OCI-M2 (cell line): ENCODE results near the gene MAP1LC3C.

Experiments used
- DNase-seq: peaks from one replicate; lab custom pipeline; 2025; ENCODE audit not compliant: unreplicated experiment; lab: John Stamatoyannopoulos, UW

The MAP1LC3C gene

GRCh38 chr1:241999026-241999425 is at the start of gene MAP1LC3C:
Gene MAP1LC3C (minus strand): TSS chr1:241999098. CDS start chr1:241999008, 90 bp downstream.
- DNase-seq: no peak

GRCh38 chr1:242043165-242043564 is 44.3 kb upstream of the MAP1LC3C start:
- DNase-seq: no peak

DNA sequence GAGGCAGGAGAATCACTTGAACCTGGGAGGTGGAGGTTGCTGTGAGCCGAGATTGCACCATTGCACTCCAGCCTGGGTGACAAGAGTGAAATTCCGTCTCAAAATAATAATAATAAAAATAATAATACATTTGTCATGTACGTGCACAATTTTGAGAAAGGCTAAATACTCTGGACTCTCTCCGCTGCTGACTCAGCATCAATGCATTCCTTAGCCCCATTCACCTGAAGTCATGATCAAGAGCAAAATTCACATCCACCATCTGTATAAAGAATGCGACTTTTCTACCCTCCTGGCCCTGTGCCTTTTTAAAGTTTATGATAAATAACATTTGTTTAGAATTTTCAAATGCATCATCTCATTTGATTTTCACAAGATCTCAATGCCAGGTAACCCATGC is 35.5 kb upstream of the MAP1LC3C start:
- no peak for DNase-seq

DNA sequence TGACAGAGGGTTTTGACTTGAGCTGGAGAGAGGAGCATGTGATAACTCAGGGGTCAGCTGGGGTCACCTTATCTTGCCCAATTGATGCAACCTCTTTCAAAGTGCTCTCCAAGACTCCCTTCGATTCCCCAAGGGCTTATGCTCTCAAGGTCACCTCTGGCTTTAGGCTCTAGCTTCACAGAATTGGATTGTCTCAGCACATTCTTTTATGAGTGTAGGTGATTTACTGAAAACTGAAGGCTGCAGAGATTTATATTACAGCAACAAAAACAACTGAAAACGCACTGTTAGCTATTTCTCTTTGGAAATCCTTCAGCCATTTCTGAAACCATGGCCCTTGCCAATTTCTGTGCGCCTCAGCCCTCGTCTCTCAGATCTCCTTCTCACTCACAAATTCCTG is 34.5 kb upstream of the MAP1LC3C start:
- no peak for DNase-seq

DNA sequence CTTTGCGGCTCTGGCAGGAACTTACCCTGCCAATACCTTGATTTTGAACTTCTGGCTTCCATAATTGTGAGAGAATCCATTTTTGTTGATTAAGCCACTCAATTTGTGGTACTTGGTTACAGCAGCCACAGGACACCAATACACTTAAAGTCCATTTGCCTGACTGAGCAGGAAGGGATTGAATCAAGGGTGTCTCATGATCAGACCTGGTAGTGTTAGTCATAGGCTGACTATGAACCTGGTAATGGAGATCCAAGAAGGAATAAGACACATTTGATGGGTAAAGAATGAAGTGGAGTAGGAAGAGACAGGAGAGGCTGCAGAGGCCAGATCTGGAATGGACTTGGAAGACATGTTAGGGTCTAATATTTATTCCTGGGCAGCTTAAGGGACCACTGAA is 31.2 kb upstream of the MAP1LC3C start:
- DNase-seq: no peak

GRCh38 chr1:242025681-242026080 is 26.8 kb upstream of the MAP1LC3C start:
- DNase-seq: no peak

GRCh38 chr1:242023805-242024204 is 24.9 kb upstream of the MAP1LC3C start:
- DNase-seq: no peak

DNA sequence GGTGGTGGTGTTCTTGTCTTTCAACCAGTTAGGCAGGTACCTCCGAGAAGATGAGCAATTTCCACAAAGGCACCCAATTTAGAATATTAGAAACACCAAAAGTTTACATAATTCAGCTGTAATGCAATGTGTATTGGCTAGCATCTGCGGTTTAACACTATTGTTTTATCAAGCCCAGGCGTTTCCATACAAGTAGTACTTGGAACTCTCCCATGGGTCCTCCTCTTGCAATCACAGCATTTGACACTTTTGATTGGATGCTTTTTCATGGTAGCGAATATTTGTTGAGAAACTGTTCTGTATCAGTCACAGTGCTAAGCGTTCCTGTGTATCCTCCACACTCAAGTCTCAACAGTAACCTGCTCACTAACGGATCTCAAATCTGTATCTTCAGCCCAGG is 20.1 kb upstream of the MAP1LC3C start:
- no peak for DNase-seq

DNA sequence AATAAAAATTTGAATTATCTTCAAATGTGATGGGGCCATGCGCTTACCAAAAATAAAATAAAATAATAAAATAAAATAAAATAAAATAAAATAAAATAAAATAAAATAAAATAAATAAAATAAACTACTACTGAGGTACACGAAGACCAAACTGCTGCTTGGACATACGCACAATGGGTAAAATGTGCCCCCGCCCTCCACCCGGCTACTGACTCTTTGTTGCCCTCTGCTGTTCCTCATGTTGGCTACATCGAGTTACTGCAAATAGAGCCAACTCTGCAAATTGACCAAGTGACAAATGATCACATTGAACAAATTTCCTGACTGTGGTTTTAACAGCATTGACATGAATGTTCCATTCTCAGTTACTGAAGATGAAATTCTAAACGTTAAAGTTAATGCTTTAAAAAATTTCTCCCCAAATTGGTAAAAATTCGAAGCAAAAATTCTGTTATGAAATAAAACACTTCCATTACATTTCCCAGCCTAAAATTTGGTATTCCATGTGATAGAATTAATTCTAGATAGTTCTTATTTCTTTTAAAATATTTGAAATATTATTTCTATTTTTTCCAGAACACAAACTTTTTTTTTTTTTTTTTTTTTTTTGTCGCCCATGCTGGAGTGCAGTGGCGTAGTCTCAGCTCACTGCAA is 18.8 kb upstream of the MAP1LC3C start:
- DNase-seq: no peak

DNA sequence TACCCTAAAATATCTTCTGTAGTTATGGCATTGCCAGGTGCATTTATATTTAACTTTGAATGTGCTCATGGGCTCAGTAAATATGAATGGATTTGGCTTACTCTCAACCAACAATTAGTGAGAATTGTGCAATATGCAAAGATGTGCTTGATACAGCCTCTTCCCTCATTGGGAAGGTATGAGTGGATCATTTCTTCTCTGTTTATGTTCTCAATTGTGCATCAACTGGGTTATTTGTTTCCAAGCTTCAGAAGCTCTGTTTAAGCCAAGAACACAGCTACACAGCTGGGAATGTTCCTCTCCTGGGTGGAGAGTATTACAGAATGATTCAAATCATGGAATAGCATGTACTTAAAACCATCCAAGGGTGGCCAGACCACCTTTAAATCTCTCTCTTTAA is 17.6 kb upstream of the MAP1LC3C start:
- DNase-seq: no peak

DNA sequence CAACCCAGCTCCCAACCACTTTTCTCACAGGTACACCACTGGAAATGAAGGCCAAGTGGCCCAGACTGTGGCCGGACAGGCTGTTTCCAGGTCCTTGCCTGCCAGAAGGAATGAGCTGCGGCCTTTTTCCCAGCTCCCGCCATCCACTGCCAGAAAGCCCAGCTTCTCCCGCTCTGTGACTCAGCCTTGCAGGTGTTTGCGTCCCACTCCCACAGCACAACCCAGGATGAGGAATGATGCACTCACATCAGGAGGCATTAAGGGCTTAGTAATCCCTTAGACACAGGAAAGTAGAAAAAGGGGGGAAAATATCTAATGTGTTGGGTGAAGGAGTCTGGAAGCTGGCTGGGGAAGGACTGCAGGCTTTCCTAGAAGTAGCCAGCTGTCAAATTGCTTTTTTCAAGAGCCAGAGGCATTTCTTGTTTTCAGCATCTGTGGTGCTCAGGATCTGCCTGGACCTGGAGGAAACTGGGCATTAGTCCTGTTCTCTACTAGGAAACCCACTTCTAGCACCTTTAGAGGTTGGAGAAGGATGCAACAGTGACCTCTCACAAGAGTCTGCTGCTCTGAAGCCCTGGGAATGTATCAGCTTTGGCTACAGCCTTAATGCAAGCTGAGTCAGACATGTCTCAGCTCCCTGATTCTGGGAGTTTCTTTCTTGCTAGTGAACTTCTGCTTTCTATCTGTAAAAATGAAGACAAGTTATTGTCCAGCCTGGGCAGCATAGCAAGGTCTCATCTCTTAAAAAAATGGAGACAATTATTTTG is 13.2 kb upstream of the MAP1LC3C start:
- DNase-seq: no peak

DNA sequence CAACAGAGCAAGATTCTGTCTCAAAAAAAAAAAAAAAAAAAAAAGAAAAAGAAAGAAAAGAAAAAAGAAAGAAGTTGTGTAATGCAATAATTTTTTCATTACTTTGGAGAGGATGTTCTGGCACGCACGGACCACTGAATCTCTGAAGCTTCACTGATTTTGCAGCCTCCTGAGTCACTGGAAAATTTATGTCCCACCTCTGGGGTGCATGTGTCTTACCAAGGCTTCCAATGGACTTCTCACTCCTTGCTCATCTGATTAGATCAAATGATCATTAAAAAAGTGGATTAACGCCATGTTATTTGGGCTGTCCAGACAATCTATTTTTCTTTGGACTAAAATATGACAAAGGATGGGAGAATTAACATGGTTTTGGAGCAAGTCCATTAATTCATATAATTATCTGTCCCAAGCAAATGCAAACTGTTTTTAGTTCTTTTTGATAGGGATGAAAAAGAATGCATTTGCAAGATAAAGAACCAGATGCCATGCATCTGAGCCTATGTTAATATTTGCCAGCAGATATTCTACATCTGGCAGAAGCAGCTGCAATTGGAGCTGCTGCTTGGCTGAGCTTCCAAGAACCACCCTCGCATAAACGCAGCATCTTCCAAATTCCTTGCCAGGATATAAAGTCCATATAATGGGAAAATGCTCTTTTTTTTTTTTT is 10.1 kb upstream of the MAP1LC3C start:
- no peak for DNase-seq

DNA sequence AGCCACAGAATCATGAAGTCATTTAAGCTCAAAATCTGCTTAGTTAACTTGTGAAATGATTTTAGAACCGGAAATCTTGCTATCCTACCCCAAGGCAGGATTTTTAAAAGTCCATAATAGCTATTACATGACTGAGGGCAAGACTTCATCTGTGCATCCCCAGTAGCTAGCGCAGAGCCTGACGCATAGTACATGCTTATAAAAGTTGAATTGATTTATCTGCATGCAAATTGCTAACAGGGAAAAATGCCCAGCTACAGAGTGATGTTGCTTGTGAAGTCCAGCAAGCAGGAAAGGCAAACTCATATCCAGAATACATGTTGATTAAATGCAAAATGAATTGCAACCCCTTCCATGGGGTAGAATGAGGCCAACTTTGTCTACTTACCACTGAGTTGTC is 8.1 kb upstream of the MAP1LC3C start:
- DNase-seq: no peak

GRCh38 chr1:242005866-242006535 is 7.1 kb upstream of the MAP1LC3C start:
- no peak for DNase-seq

- DNase-seq: no peak
Observed at GRCh38 chr1:242004751-242005495, 6.0 kb upstream of the MAP1LC3C start.

GRCh38 chr1:242002510-242002909 is 3.6 kb upstream of the MAP1LC3C start:
- DNase-seq: no peak

- no peak for DNase-seq
Observed at GRCh38 chr1:242002072-242002471, 3.2 kb upstream of the MAP1LC3C start.

GRCh38 chr1:242000434-242000833 is 1.5 kb upstream of the MAP1LC3C start:
- no peak for DNase-seq

DNA sequence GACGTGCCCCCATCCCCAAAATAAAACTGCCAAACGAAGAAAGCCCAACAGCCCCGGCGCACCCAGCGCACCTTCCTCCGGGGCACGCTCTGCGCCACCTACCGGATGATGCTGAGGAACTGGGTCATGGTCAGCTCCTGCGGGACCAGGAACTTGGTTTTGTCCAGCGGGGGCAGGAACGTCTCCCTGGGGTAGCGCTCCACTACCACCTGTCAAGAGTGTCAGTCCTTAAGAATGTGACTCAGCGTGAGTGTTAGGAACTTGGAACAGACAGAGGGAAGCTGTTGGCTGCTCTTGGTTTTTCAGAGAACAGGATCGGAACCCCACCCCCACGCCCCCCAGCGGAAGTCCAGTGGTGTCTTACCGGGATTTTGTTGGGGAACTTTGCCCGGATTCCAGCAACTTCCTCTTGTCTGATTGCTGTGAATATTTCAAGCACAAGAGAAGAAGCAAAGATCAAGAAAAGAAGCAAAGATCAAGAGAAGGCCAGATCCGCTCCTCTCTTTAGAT is 431 bp downstream of the MAP1LC3C start:
- no peak for DNase-seq

DNA sequence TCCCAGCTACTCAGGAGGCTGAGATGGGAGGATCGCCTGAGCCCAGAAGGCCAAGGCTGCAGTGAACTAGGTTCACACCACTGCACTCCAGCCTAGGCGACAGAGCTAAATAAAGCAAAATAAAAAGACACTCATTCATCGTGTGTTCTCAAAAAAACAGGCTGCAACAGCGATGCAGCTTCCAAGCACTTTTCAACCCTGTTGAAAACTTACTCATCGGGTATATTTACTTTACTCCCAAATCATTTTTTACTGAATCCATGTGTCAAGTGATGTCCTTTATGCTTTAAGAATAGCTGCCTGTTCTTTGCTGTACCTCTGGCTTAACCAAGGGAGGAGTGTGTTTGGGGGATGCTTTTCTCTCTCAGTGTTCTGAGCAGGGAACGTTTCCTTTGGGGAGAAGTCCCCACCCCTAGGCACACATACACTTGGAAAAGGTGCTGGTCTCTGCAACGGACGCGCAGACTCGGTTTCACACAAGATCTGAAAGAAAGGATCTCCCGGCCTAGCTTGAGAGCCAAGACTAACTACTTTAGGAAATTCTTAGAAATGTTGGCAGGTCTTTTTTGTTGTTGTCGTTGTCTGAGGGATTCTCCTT is 1.4 kb downstream of the MAP1LC3C start:
- no peak for DNase-seq
